ENCODE measurements around the gene UTP11.

The UTP11 gene

DNA sequence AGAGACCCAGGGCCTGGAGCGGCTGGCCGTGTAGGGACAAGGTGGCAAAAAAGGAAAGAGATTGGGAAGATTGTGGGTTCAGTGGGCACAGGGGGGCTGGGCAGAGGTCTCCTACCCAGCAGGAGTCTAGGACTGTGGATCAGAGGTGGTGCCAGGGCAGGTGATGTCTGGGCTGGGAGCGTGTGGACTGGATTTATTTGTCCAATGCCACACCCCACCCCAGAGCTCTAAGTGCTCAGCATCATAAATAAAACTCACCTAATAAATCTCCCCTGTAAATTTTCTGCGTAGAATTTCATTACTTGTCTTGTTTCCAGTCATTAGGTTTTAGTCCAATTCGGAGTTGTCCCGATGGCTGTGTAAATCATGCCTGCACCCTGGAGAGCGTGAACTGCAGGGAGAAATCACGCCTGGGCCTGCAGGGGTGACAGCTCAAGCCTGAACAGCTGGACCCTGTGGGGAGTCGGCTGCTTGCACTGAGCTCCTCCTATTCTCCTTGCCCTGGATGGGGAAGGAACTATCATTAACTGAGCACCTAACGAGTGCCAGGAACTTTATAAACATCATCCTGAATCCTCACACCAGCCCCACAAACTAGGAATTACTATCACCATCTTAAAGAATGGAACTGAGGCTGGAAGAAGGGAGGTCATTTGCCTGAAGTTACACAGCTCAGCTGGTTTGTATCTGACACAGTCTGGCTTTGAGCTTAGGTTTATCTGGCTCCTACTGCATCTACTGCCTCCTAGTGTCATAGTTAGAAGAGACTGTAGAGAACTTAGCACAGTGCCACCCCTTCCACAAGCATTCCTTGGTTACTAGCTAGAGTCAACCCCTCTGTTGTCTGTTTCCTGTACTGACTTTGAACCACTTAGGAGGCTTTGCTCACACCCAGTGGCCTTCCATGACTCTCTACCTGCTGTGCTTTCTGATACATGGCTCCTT, 59.0 kb downstream of the UTP11 start:
- DNase-seq (ENCODE audit: low read depth) = no peak

GRCh38 chr1:38072858-38073257, 60.3 kb downstream of the UTP11 start:
- DNase-seq (ENCODE audit: low read depth) = no peak

DNA sequence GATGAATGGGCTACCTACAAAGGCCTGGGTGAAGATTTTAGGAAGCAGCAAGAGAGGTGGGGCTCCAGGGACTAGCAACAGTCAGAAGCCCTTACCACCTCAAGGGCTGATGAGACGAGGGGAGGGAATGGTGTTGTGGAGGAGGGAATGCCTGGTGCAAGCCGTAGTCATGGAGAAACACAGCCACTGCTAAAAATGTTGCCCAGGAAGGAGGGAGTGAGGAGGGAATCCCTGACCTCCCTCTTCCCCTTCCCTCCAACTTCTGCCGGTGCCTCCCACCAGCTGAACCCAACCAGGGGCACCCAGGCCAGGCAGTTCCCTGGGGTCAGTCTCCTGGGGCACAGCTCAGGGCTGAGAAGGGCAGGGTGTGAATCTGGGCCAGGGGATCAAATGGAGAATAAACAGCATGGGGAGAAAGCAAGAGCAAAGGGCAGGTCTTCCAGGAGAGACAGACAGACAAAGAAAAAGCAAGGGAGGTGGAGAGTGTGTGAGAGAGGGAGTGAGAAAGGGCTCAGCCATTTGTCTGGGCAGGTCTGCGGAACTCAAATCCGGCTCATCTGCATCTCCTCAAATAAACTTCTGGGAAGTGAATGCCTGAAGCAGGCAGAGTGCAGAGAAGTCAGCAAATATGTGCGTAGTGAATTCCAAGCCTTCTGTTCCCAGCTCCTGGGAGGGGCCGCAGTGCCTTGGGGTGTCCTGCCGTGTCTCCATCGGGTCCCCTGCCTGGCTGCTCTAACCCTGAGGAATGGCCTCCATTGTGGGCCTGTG, 61.2 kb downstream of the UTP11 start:
- DNase-seq (ENCODE audit: low read depth) = no peak

GRCh38 chr1:38074302-38074677, 61.8 kb downstream of the UTP11 start:
- DNase-seq (ENCODE audit: low read depth) = no peak

All from activated T-helper 1 cell treated with Interleukin-2 at 50 U/mL for 16 hours (primary cell).